Activated CD8-positive, alpha-beta memory T cell treated with anti-CD3 and anti-CD28 coated beads, Interleukin-2, amount 50 U/mL, for 4 hours (primary cell): ENCODE results near the gene SLCO6A1.
"Not testable (repeated sequence)": the region's sequence is repeated elsewhere in the genome, so short reads cannot be mapped to it uniquely, and the experiment has no call there.

Experiments
- DNase-seq: peaks from one replicate; pipeline ENCODE4 v3.0.0-alpha.2; 2020

Gene SLCO6A1

GRCh38 chr5:102498271-102499034 is at the start of gene SLCO6A1:
Gene SLCO6A1, minus strand, starts transcription at chr5:102499001. Its CDS starts 157 bp downstream, at chr5:102498844.
- DNase-seq = no peak

GRCh38 chr5:102547141-102548035 is 48.6 kb upstream of the SLCO6A1 start:
- DNase-seq = no peak

GRCh38 chr5:102545175-102545574 is 46.4 kb upstream of the SLCO6A1 start:
- no peak for DNase-seq

- DNase-seq = no peak
These were observed 43.3 kb upstream of the SLCO6A1 start for GRCh38 chr5:102542057-102542456.

GRCh38 chr5:102539996-102540728 is 41.4 kb upstream of the SLCO6A1 start:
- DNase-seq = no peak

- no peak for DNase-seq
These were observed 40.8 kb upstream of the SLCO6A1 start for GRCh38 chr5:102539562-102539961.

GRCh38 chr5:102537011-102537410 is 38.2 kb upstream of the SLCO6A1 start:
- DNase-seq = no peak

GRCh38 chr5:102536323-102536928 is 37.6 kb upstream of the SLCO6A1 start:
- DNase-seq = no peak

- no peak for DNase-seq
These were observed 33.3 kb upstream of the SLCO6A1 start for GRCh38 chr5:102532123-102532522.

GRCh38 chr5:102531506-102531905 is 32.7 kb upstream of the SLCO6A1 start:
- DNase-seq = no peak

GRCh38 chr5:102529447-102529846 is 30.6 kb upstream of the SLCO6A1 start:
- DNase-seq = no peak

GRCh38 chr5:102529031-102529430 is 30.2 kb upstream of the SLCO6A1 start:
- DNase-seq = no peak

- DNase-seq = no peak
These were observed 29.8 kb upstream of the SLCO6A1 start for GRCh38 chr5:102528600-102528999.

GRCh38 chr5:102527547-102527946 is 28.7 kb upstream of the SLCO6A1 start:
- no peak for DNase-seq

GRCh38 chr5:102523541-102524175 is 24.9 kb upstream of the SLCO6A1 start:
- DNase-seq = no peak

- no peak for DNase-seq
These were observed 12.9 kb upstream of the SLCO6A1 start for GRCh38 chr5:102511666-102512065.

GRCh38 chr5:102491261-102491914 is 7.4 kb downstream of the SLCO6A1 start:
- not testable (repeated sequence) for DNase-seq

GRCh38 chr5:102483736-102484135 is 15.1 kb downstream of the SLCO6A1 start:
- DNase-seq = no peak

GRCh38 chr5:102481054-102481715 is 17.6 kb downstream of the SLCO6A1 start:
- no peak for DNase-seq

GRCh38 chr5:102453716-102454115 is 45.1 kb downstream of the SLCO6A1 start:
- DNase-seq = no peak

- DNase-seq = no peak
These were observed 47.7 kb downstream of the SLCO6A1 start for GRCh38 chr5:102451082-102451481.
